Lower leg skin (tissue), 4 donors: ENCODE results near the gene ANKRD13A. TPM values are rescaled to one million over a fixed set of nuclear protein-coding genes. Genes with fewer than 3 reads are reported as not detected.

Source experiments
- DNase-seq, 2 donors: peaks; one replicate each; pipeline ENCODE4 v3.0.0-alpha.2; 2019; ENCODE audit warnings: low spot score in 2 of 2
- H3K4me3 ChIP-seq: fragments of 200-600 bp; sonication (generic); 2 replicates; pipeline ENCODE4 v1.5.1; 2017; ENCODE audit warnings: mild to moderate bottlenecking, low read depth; ENCODE audit not compliant: poor library complexity, severe bottlenecking
- POLR2A ChIP-seq, 2 donors: fragments of 450-650 bp; IDR thresholded peaks; one replicate each; pipeline ENCODE4 v1.6.1; 2016 to 2017; ENCODE audit warnings: antibody characterized with exemption in 2 of 2, mild to moderate bottlenecking in 1 of 2, moderate library complexity in 1 of 2
- WGBS, 2 donors: methylation state at CpG; one replicate each; pipeline ENCODE4 v1.1.5; 2018; 5-methylcytosine and 5-hydroxymethylcytosine counted together
- intact Hi-C: fragments of 100-400 bp; cut with DNase I; formaldehyde crosslinking; loops from one replicate; pipeline ENCODE4 v1.15.0; 2023; ENCODE audit warnings: low total_unique reads
- total RNA-seq, 4 donors: library from RNA; depleted of rRNA; stranded (reverse); fragments of >200 nt; gene quantifications; one replicate each; pipeline ENCODE4 v1.1.0, GENCODE V29; 2016
- TF ChIP-seq, protein P1 (sequence below), 3 donors: fragments of 450-650 bp; IDR thresholded peaks; one replicate each; pipeline ENCODE4 v1.5.1; 2016; ENCODE audit warnings: antibody characterized with exemption in 3 of 3, mild to moderate bottlenecking in 3 of 3, moderate library complexity in 2 of 3

Gene ANKRD13A
- total RNA-seq, 4 donors from 2014 or later, result 97.7 to 184 (median 143) TPM

GRCh38 chr12:110024051-110024450, 24.8 kb downstream of the ANKRD13A start:
- 84 to 85% methylated on average over 2 of the region's 2 CpGs for WGBS, 2 donors
- no peak overlapping the region for H3K4me3 ChIP-seq
- DNase-seq, result no peak
- intact Hi-C loops, result no loop called here
- TF ChIP-seq, protein P1, sequence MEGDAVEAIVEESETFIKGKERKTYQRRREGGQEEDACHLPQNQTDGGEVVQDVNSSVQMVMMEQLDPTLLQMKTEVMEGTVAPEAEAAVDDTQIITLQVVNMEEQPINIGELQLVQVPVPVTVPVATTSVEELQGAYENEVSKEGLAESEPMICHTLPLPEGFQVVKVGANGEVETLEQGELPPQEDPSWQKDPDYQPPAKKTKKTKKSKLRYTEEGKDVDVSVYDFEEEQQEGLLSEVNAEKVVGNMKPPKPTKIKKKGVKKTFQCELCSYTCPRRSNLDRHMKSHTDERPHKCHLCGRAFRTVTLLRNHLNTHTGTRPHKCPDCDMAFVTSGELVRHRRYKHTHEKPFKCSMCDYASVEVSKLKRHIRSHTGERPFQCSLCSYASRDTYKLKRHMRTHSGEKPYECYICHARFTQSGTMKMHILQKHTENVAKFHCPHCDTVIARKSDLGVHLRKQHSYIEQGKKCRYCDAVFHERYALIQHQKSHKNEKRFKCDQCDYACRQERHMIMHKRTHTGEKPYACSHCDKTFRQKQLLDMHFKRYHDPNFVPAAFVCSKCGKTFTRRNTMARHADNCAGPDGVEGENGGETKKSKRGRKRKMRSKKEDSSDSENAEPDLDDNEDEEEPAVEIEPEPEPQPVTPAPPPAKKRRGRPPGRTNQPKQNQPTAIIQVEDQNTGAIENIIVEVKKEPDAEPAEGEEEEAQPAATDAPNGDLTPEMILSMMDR (IDR thresholded peaks at IDR 0.05), result no peak
- TF ChIP-seq POLR2A (IDR thresholded peaks at IDR 0.05), result no peak

DNA sequence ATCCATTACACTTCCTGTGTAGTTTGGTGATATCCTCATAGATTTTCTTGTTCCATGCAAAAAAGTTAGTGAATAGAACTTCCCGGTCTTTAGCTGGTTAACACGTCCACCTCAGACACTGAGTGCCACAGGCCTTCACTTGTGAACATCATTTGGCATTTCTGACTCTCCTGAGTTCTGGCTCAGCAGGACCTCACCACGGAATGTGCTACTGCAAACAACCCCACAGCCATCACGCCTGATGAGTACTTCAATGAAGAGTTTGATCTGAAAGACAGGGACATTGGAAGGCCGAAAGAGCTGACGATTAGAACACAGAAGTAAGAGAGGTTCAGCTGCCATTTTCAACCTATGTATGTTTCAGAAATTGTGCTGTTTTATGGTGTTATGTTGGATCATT, 29.1 kb downstream of the ANKRD13A start:
- intact Hi-C loops, result no loop called here
- TF ChIP-seq, protein P1 (IDR thresholded peaks at IDR 0.05), result no peak
- no peak for TF ChIP-seq POLR2A (IDR thresholded peaks at IDR 0.05)
- 91 to 93% methylated on average over 6 of the region's 6 CpGs for WGBS, 2 donors
- DNase-seq, result no peak
- H3K4me3 ChIP-seq, result no peak overlapping the region

DNA sequence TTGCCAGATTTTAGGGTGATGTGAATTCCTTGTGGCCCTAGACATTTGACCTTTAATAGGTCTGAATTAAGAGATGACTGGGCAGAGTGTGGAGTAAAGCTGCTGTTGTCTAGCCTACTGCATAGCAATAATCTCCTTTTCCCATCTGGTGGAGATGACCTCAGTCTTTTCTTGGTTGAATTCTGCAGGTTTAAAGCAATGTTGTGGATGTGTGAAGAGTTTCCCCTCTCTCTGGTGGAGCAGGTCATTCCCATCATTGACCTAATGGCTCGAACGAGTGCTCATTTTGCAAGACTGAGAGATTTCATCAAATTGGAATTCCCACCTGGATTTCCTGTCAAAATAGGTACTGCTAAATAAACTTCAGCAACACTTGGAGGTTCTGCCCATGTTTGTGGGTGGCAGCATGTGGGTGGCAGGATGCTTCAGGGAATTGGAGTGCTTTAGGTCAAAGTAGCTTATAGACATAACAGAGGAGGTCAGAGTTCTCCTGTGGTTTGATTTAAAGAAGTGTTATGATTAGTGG, 30.1 kb downstream of the ANKRD13A start:
- no peak overlapping the region for H3K4me3 ChIP-seq
- WGBS, 2 donors, result 79 to 95% methylated on average over 2 of the region's 2 CpGs
- intact Hi-C loops, result no loop called here
- DNase-seq, result no peak
- TF ChIP-seq POLR2A (IDR thresholded peaks at IDR 0.05), result no peak
- TF ChIP-seq, protein P1 (IDR thresholded peaks at IDR 0.05), result no peak

DNA sequence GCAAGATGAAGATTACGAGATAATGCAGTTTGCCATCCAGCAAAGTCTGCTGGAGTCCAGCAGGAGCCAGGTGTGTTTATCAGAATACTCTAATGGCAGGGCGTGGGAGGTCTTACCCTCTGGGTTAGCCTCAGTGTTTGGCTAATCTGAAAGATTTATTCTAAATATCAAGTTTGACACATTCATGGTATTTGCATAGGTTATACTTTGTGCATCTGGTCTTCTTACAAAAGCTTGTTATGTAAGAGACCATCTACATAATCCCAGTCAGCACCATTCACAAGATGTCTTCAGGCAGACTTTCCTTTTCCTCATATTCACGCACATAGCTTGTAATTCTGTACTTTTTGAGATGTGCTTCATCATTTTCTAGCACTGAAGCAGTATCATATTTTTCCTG, 34.7 kb downstream of the ANKRD13A start:
- WGBS, 2 donors, result 88 to 95% methylated on average over 3 of the region's 3 CpGs
- no peak for TF ChIP-seq POLR2A (IDR thresholded peaks at IDR 0.05)
- TF ChIP-seq, protein P1 (IDR thresholded peaks at IDR 0.05), result no peak

DNA sequence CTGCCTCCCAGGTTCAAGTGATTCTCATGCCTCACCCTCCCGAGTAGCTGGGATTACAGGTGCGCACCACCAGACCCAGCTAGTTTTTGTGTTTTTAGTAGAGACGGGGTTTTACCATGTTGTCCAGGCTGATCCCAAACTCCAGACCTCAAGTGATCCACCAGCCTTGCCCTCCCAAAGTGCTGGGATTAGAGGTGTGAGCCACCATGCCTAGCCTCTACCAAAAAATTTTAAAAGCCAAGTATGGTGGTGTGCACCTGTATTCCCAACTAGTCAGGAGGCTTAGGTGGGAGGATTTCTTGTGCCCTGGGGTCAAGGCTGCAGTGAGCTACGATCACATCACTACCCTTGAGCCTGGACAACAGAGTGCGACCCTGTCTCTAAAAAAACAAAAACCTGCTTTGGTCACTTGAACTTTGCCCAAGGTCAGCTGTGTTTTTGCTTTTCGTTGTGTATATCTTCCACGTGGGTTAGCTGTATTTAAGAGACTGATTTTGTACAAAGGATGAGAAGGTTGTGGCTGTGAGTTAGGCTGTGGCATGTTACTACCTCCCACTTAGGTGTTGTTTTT, 36.4 kb downstream of the ANKRD13A start:
- DNase-seq, result no peak
- TF ChIP-seq, protein P1 (IDR thresholded peaks at IDR 0.05), result no peak
- TF ChIP-seq POLR2A (IDR thresholded peaks at IDR 0.05), result no peak
- H3K4me3 ChIP-seq, result no peak overlapping the region
- WGBS, 2 donors, result 92 to 94% methylated on average over 7 of the region's 7 CpGs
- intact Hi-C loops, result no loop called here

More for the DNA sequence above, 34.7 kb downstream of the ANKRD13A start:
- H3K4me3 ChIP-seq, result no peak overlapping the region
- intact Hi-C loops, result no loop called here
- no peak for DNase-seq

DNA sequence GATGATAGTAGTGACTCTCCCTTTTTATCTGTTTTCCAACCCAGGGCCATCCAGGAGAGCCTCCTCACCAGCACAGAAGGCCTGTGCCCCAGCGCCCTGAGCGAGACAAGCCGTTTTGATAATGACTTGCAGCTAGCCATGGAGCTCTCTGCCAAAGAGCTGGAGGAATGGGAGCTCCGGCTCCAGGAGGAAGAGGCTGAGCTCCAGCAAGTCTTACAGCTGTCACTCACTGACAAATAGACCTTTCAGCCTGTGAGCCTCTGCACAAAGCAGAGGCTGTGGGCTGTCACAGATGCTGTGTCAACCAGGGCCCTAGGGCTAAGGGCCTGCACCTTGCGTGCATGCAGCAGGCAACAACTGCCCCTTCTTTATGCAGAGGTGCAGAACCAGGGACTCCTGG, 38.1 kb downstream of the ANKRD13A start:
- TF ChIP-seq POLR2A (IDR thresholded peaks at IDR 0.05), result no peak
- TF ChIP-seq, protein P1 (IDR thresholded peaks at IDR 0.05), result no peak
- intact Hi-C loops, result no loop called here
- 83 to 86% methylated on average over 5 of the region's 5 CpGs for WGBS, 2 donors
- DNase-seq, result no peak
- no peak overlapping the region for H3K4me3 ChIP-seq
